GM21528 (cell line): ENCODE data around the gene SSUH2.
"Not testable (repeated sequence)": the region's sequence is repeated elsewhere in the genome, so short reads cannot be mapped to it uniquely, and the experiment has no call there.

Source experiments
- ATAC-seq: cut with Tn5 transposase; IDR thresholded peaks from one replicate; pipeline ENCODE4 v1.9.1; 2021; ENCODE audit warnings: mild to moderate bottlenecking, moderate library complexity; ENCODE audit not compliant: unreplicated experiment, low FRiP score

The SSUH2 gene

GRCh38 chr3:8660175-8661118, 15.8 kb upstream of the SSUH2 start:
- ATAC-seq, result no peak

GRCh38 chr3:8659242-8659641, 14.6 kb upstream of the SSUH2 start:
- no peak for ATAC-seq

- peak; percentile 79 for ATAC-seq
These were observed 14.0 kb upstream of the SSUH2 start for GRCh38 chr3:8658306-8659212.

- ATAC-seq, result peak; percentile 44
These were observed 13.3 kb upstream of the SSUH2 start for GRCh38 chr3:8657804-8658305.

- ATAC-seq, result no peak
These were observed 11.6 kb upstream of the SSUH2 start for GRCh38 chr3:8656240-8656639.

- ATAC-seq, result no peak
These were observed 10.8 kb upstream of the SSUH2 start for GRCh38 chr3:8655387-8655835.

- not testable (repeated sequence) for ATAC-seq
These were observed 10.2 kb upstream of the SSUH2 start for GRCh38 chr3:8654572-8655329.

- no peak for ATAC-seq
These were observed 9.3 kb upstream of the SSUH2 start for GRCh38 chr3:8653800-8654408.

- ATAC-seq, result no peak
These were observed 7.9 kb upstream of the SSUH2 start for GRCh38 chr3:8652324-8652987.

GRCh38 chr3:8651418-8652323, 7.1 kb upstream of the SSUH2 start:
- no peak for ATAC-seq

GRCh38 chr3:8650583-8651416, 6.2 kb upstream of the SSUH2 start:
- ATAC-seq, result no peak

GRCh38 chr3:8649757-8650156, 5.2 kb upstream of the SSUH2 start:
- no peak for ATAC-seq

- no peak for ATAC-seq
These were observed 4.5 kb upstream of the SSUH2 start for GRCh38 chr3:8648909-8649741.

GRCh38 chr3:8647137-8647985, 2.8 kb upstream of the SSUH2 start:
- ATAC-seq, result no peak

- no peak for ATAC-seq
These were observed 1.8 kb upstream of the SSUH2 start for GRCh38 chr3:8646313-8646938.
